KOPT-K1 (cell line): ENCODE data around the gene MLF1.

Source experiments
- H3K27ac ChIP-seq: fragments of 200-600 bp; sonication (generic); 2 replicates; pipeline ENCODE4 v1.5.1; 2016; ENCODE audit warnings: antibody characterized with exemption, mild to moderate bottlenecking, low read depth, low read length; ENCODE audit not compliant: poor library complexity, severe bottlenecking
- H3K36me3 ChIP-seq: fragments of 200-600 bp; sonication (generic); 2 replicates; pipeline ENCODE4 v1.5.1; 2017; ENCODE audit warnings: antibody characterized with exemption, mild to moderate bottlenecking, low read length, moderate library complexity; ENCODE audit not compliant: insufficient read depth
- H3K9me3 ChIP-seq: fragments of 200-600 bp; sonication (generic); 2 replicates; pipeline ENCODE4 v1.5.1; 2017; ENCODE audit warnings: antibody characterized with exemption, low read length, mild to moderate bottlenecking; ENCODE audit not compliant: insufficient read depth, poor library complexity, severe bottlenecking

Gene MLF1

DNA sequence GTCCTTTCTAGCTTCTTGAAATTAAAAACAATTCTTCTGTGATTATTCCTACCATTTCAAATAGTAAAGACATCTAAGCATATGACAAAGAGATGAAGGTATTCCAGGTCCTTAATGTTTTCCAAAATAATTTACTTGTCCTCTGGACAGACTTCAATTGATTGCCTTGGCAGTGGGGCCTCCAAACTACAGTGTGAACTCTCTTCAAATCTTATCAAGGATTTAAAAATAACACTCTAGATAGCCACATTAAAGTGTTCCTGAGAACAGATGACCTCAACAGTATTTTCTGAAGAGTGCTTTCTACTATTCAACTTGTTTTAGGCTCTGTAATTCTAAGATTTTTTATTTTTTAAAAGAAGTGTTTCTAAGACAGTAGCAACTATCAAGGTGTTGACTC is 7.9 kb upstream of the MLF1 start:
- Histone ChIP-seq H3K36me3 (no peaks in the 10 kb centered on the region), H3K27ac (no peak overlapping the region), H3K9me3 (peaks cover 6% of the 10 kb centered on the region)

DNA sequence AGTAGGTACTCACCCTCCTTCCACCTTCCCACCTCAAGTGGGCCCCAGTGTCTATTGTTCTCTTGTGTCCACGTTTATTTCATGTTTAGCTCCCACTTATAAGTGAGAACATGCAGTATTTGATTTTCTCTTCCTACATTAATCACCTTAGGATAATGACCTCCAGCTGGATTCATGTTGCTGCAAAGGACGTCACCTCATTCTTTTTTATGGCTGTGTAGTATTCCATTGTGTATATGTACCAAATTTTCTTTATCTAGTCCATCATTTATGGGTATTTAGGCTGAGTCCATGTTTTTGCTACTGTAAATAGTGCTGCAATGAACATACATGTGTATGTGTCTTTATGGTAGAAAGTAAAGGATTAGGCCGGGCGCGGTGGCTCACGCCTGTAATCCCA is 5.9 kb upstream of the MLF1 start:
- Histone ChIP-seq H3K27ac (no peak overlapping the region), H3K9me3 (peaks cover 6% of the 10 kb centered on the region), H3K36me3 (no peaks in the 10 kb centered on the region)

DNA sequence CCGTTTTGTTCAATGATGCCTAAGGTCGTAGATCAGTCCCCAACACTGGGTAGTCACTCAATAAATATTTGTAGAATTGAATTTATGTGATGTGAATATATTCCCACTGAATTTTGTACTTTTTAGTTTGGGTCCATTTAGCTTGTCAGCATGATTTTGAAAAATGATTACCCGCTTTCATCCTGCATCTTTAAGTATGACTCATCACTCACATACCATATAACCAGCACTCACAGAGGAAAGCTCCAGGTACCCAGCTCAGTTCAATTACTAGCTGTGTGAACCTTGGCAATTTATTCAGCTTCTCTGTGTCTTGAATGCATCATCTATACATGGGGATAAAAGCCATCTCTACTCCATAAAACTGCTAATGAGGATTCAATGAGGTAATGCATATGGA is 2.2 kb upstream of the MLF1 start:
- Histone ChIP-seq H3K9me3 (peaks cover 6% of the 10 kb centered on the region), H3K27ac (no peak overlapping the region), H3K36me3 (no peaks in the 10 kb centered on the region)

DNA sequence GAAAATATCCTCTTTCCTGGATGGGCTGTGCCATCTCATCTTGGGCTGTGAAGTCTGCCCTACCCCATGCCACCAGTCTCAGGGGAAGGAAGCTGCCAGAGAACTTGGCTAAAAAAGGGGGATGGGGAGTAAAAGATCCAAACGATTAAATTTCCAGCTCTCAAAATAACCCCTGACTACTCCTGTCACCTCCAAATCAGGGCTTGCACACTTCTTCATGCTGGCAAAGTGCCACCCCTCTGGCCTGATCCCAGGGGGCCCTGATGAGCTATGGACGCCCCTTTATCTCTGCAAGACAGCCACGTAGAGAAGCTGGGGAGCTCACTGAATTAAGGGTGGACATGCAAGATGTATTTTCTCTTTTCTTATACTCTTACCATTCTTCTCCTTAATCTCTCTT is 1.2 kb upstream of the MLF1 start:
- no peak overlapping the region for H3K27ac ChIP-seq
- peaks cover 6% of the 10 kb centered on the region for H3K9me3 ChIP-seq
- no peaks in the 10 kb centered on the region for H3K36me3 ChIP-seq

DNA sequence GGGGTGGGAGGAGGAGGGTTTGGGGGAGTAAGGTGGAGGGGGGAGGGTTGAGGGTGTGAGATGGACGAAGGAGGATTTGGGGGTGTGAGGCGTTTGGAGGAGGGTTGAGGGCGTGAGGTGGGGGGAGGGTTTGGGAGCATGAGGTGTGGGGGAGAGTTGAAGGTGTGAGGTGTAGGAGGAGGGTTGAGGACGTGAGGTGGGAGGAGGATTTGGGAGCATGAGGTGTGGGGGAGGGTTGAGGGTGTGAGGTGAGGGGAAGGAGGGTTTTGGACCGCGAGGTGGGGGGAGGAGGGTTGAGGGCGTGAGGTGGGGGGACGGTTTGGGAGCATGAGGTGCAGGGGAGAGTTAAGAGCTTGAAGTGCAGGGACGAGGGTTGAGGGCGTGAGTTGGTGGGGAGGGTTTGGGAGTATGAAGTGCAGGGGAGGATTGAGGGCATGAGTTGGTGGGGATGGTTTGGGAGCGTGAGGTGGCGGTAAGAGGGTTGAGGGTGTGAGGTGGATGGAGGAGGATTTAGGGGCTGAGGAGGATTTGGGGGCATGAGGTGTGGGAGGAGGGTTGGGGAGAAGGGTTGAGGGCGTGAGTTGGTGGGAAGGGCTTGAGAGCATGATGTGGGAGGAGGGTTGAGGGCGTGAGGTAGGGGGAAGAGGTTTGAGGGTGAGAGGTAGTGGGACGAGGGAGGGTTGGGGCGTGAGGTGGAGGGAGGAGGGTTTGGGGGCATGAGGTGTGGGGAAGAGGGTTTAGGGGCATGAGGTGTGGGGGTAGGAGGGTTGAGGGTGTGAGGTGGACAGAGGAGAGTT is 1.2 kb downstream of the MLF1 start:
- H3K27ac ChIP-seq, result no peak overlapping the region
- no peaks in the 10 kb centered on the region for H3K36me3 ChIP-seq
- H3K9me3 ChIP-seq, result no peaks in the 10 kb centered on the region

DNA sequence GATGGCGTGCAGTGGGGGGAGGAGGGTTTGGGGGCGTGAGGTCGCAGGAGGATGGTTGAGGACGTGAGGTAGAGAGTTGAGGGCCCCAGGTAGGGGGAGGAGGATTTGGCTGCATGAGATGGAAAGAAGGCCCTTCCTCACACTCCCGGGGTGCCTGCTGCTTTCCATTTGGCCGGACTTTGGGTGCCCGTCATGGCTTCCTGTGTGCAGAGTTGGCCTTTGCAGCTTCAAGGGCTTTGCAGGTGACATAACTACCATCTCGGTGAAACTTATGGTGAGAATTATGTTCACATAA is 1.7 kb downstream of the MLF1 start:
- H3K27ac ChIP-seq, result no peak overlapping the region
- H3K9me3 ChIP-seq, result no peaks in the 10 kb centered on the region
- no peaks in the 10 kb centered on the region for H3K36me3 ChIP-seq

DNA sequence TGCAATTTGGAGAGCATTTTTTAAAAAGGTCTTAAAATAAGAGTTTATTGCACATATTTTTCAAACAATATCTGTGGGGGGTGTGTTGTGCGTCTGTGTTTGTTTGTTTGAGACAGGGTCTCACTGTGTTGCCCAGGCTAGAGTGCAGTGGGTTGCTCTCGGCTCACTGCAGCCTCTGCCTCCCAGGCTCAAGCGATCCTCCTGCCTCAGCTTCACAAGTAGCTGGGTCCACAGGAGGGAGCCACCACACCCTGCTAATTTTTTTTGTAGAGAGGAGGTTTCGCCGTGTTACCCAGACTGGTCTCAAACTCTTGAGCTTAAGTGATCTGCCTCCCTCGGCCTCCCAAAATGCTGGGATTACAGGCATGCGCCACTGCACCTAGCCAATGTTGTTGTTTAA is 2.7 kb downstream of the MLF1 start:
- Histone ChIP-seq H3K27ac (no peak overlapping the region), H3K9me3 (no peaks in the 10 kb centered on the region), H3K36me3 (no peaks in the 10 kb centered on the region)

DNA sequence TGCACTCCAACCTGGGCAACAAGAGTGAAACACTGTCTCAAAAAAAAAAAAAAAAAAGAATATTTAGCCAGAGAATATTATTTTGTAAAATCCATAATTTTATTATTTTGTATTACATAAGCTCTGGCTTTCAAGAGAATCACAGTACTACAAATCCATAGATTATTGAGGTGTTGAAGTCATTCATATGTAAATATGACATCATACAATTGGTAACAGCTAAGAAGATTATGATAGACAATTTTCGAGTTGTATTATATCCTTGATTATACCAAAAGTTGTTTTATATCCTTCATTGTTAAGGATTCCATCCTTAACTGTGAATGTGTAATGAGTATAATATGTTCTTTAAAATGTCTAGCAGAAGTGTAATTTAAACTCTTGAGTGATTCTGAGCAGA is 3.7 kb downstream of the MLF1 start:
- Histone ChIP-seq H3K9me3 (no peaks in the 10 kb centered on the region), H3K36me3 (no peaks in the 10 kb centered on the region), H3K27ac (no peak overlapping the region)

DNA sequence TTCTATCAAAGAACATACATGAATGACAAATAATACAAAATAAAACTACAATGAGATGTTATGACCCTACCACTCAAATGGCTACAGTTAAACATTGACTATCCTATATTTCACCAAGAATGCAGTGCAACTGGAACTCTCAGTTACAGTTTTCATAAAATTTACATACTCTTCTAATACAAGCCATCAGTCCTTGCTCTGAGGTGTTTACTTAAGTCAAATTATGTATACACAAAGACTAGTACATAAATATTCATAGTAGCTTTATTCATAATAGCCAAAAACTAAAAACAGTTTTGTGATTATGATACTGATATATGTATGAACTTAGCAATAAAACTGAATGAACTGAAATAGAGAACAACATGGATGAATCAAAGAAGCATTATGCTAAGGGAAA is 19.2 kb downstream of the MLF1 start:
- H3K27ac ChIP-seq, result no peak overlapping the region
- no peaks in the 10 kb centered on the region for H3K36me3 ChIP-seq
- H3K9me3 ChIP-seq, result no peaks in the 10 kb centered on the region

DNA sequence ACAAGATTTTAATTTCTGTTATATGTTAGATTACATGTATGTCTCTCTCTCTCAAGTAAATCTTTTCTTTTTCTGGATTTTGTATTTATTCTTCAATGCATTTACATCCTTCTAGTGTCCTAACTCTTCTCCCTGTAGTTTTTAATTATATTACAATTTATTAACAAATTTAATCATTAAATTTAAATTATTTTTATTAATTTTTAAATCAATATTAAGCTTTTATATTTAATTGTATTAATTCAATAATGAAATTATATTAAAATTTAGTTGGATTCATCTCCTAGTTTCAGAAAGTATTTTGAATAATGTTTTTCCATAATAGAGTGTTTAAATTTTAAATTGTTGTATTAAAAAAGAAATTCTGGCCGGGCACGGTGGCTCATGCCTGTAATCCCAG is 29.8 kb downstream of the MLF1 start:
- H3K9me3 ChIP-seq, result no peaks in the 10 kb centered on the region
- H3K27ac ChIP-seq, result no peak overlapping the region
- H3K36me3 ChIP-seq, result no peaks in the 10 kb centered on the region

DNA sequence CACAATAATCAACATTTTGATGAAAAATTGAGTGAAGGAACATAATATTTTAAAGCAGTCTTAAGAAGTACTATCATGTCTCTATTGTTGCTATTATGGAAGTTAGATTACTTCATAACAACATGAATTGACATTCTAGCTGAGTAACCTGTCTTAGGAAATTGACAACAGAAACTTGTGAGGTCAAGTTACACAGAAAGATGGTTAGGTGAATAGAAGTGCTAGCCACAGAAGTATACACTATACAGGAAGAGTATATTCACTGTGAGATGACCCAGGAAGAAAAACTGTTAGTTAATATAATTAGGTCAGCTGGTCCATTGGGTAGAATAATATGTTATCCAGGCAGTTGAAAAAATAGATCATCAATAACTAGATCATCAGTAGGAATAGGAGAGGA is 31.2 kb downstream of the MLF1 start:
- no peak overlapping the region for H3K27ac ChIP-seq
- no peaks in the 10 kb centered on the region for H3K36me3 ChIP-seq
- H3K9me3 ChIP-seq, result no peaks in the 10 kb centered on the region

DNA sequence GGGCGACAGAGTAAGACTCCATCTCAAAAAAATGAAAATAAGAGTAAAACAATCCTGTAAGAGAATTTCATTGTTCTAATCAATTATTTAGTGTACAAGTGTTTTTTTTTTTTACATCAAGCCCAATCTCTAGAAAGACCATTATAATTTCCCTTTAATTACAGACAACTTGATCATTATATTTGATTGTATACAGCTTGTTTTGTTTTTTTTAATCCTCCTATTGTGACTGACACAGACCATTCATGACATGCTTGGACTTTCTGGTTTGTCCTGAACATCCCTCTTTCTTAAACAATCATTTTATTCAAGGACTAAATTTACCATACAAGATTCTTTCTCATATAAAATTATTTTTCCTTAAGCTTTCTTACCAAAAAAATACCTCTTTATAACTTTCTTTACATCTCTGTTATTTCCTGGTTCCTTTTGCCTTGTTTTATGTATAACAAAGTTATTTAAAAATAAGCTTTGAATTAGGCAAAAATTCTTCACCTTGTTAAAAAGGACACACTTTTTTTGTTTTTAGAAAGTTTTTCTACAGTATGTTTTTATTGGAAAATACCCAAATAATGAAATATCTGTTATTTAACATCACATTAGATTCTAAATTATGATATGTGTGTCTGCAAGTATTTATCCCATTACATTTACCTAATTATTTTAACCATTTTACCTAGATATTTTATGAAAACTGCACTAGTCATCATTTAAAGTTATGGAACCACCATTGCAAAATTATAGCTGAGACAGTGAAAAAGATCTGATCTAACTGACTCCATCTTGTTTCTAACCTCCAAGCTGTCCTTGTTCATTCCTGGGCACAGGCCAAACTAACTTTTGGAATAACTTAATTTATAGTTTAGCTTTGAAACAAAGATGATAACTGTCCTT is 47.2 kb downstream of the MLF1 start:
- Histone ChIP-seq H3K27ac (no peak overlapping the region), H3K9me3 (peaks cover 43% of the 10 kb centered on the region), H3K36me3 (no peaks in the 10 kb centered on the region)

DNA sequence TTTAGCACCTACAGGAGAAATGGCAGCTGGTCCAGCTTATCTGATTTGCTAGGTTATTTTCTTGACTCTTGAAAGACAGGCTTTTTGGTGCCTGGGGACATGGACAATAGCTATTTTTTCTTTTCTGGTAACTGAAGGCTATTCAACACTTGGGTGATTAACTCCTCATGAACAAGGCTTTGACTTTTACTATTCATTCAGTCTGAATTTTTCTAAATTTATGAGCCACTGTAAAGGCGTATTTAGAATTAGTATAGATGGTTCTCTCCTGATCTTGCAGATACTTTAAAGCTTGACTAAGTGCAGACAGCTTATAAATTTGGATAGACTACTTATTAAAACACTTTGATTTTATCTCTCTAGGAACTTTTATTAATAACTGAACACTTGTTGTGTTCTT is 54.9 kb downstream of the MLF1 start:
- Histone ChIP-seq H3K36me3 (no peaks in the 10 kb centered on the region), H3K27ac (no peak overlapping the region), H3K9me3 (peaks cover 15% of the 10 kb centered on the region)

DNA sequence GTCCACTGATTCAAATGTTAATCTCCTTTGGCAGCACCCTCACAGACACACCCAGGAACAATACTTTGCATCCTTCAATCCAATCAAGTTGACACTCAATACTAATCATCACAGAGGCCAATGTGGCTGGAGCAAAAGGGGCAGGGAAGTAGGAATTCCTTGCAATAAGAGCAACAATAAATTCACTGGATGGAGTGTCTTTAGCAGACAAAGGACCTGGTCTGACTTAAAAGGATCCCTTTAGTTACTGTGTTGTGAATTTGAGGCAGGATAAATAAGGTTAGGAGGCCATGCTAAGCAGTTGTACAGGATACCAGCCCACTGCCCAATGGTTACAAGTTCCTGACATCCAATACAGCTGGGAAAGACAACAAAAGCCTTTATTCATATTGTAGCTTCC is 61.0 kb downstream of the MLF1 start:
- Histone ChIP-seq H3K9me3 (peaks cover 6% of the 10 kb centered on the region), H3K36me3 (no peaks in the 10 kb centered on the region), H3K27ac (no peak overlapping the region)

DNA sequence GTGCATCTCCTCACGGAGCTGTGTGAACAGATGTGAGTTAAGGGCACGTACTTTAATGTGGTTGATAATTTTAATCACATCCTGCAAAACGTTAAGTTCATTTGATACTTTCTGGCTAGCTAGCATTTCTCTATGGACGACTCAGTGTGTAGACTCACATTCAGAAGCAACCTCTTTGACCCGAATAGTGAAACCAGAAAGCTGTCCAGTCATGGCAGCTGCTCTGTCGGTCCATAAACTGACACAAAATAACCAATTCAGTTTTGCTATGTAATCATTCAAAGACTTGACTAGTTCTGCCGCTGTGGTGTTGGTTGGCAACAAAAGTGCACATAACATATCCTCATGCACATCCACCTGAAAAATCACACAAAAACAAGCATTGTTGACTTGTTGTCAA is 69.7 kb downstream of the MLF1 start:
- Histone ChIP-seq H3K27ac (no peak overlapping the region), H3K36me3 (no peaks in the 10 kb centered on the region), H3K9me3 (no peaks in the 10 kb centered on the region)

DNA sequence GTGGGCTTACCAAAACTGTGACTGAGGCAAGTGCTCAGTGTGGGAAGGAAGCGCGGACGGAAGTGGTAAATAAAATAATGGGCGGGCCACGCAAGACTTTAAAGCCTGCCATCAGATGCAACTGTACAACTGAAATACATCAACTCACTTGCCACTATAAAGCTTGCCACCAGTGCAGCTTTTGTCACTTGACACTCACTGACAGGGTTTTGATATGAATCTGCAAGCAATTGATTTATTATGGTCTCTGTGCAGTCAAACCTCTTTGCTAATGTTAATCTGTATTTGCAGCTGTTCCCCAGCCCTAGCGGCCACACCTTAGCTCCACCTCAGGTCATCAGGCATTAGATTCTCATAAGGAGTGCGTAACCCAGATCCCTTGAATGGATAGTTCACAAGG is 71.0 kb downstream of the MLF1 start:
- Histone ChIP-seq H3K36me3 (peaks cover 13% of the 10 kb centered on the region), H3K27ac (no peak overlapping the region), H3K9me3 (no peaks in the 10 kb centered on the region)
